ENCODE results near the gene TMEM108. TPM values are rescaled to one million over a fixed set of nuclear protein-coding genes. Genes with fewer than 3 reads are reported as not detected.

Gene TMEM108
- total RNA-seq, 4 donors from 2014 or later, result 2.6 to 9.2 (median 4.6) TPM

DNA sequence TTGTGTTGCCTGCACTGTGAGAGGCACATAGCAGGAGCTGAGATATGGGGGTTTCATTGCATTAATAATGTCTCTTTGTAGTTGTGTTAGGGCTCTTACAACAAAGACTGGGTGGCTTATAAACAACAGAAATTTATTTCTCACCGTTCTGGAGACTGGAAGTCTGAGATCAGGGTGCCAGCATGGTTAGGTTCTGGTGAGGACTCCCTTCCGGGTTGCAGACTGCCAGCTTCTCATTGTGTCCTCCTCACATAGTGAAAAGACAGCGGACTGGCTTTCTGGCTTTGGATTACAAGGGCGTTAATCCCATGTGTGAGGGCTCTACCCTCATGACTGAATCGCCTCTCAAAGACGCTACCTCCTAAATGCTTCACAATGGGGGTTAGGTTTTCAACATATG is 20.6 kb downstream of the TMEM108 start:
- Histone ChIP-seq H3K4me1 (no peaks in the 10 kb centered on the region), H3K36me3 (no peaks in the 10 kb centered on the region), H3K9me3 (no peaks in the 10 kb centered on the region), H3K27me3 (no peaks in the 10 kb centered on the region), H3K27ac (no peak overlapping the region), H3K4me3 (replicated peaks in 1 of 3) (no peak overlapping the region)
- DNase-seq, result no peak
- intact Hi-C loops (cut with DNase I), result no loop called here
- TF ChIP-seq POLR2A (IDR thresholded peaks at IDR 0.05), result no peak
- TF ChIP-seq, protein P1, sequence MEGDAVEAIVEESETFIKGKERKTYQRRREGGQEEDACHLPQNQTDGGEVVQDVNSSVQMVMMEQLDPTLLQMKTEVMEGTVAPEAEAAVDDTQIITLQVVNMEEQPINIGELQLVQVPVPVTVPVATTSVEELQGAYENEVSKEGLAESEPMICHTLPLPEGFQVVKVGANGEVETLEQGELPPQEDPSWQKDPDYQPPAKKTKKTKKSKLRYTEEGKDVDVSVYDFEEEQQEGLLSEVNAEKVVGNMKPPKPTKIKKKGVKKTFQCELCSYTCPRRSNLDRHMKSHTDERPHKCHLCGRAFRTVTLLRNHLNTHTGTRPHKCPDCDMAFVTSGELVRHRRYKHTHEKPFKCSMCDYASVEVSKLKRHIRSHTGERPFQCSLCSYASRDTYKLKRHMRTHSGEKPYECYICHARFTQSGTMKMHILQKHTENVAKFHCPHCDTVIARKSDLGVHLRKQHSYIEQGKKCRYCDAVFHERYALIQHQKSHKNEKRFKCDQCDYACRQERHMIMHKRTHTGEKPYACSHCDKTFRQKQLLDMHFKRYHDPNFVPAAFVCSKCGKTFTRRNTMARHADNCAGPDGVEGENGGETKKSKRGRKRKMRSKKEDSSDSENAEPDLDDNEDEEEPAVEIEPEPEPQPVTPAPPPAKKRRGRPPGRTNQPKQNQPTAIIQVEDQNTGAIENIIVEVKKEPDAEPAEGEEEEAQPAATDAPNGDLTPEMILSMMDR (IDR thresholded peaks at IDR 0.05), result no peak
- 73 to 87% methylated on average over 6 of the region's 6 CpGs for WGBS, 2 donors

DNA sequence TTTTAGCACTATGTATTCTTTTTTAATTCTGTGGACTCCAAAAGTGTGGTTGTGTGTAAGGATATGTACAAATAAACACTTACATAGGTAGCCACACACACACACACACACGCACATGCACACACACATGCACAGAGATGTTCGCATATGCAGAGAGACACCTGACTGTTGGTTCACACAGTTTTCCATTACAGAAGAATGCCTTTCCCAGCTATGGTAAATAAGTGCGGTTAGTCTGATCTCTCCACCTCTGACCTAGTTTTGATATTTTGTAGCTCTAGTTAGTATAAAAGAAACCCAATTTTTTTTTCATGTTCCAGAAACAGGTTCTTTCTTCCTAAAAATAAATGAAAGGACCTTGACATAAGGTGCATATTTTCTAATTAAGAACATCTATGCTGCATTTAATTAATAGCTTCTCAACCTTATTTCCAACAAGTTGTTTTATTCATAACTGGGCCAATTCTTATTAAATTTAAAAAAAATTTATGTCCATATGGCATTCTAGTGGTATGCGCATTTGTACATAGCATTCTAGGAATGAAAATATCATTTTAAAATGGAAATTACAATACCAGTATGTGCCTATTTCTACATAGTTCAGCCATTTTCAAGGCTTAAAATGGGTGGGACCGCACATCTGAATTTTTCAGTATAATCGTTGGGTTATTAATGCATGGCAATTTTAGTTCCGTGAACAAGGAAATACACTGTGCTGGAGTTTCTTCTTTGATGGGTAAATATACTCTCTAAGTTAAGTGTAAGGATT is 27.2 kb downstream of the TMEM108 start:
- intact Hi-C loops (cut with DNase I), result no loop called here
- DNase-seq, result no peak
- WGBS, 2 donors, result 95 to 97% methylated on average over 7 of the region's 7 CpGs

DNA sequence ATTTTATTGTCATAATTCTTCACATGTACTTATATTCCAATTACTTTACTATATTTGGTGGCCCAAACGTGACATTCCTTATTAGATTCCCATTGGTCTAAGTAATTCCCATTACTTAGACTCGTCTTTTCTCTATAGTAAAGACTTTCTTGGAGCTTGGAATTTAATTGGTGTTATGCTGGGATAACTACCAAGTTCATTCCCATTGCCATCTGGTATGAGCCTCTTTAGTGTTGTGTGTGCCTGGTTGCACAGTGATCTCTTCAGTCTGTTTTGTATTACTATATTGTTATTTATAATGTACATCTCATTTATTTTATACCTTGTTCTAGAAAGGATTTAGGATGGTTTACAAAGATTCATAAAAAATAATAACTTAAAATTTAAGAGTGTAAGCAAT is 27.8 kb downstream of the TMEM108 start:
- TF ChIP-seq, protein P1 (IDR thresholded peaks at IDR 0.05), result no peak
- TF ChIP-seq POLR2A (IDR thresholded peaks at IDR 0.05), result no peak
- H3K36me3 ChIP-seq, result no peaks in the 10 kb centered on the region

More for the DNA sequence above, 27.2 kb downstream of the TMEM108 start:
- no peaks in the 10 kb centered on the region for H3K36me3 ChIP-seq
- no peak overlapping the region for H3K27ac ChIP-seq
- H3K9me3 ChIP-seq, result no peaks in the 10 kb centered on the region
- no peak overlapping the region for H3K4me3 ChIP-seq (replicated peaks in 1 of 3)
- H3K27me3 ChIP-seq, result no peaks in the 10 kb centered on the region
- no peak for TF ChIP-seq POLR2A (IDR thresholded peaks at IDR 0.05)
- TF ChIP-seq, protein P1 (IDR thresholded peaks at IDR 0.05), result no peak
- H3K4me1 ChIP-seq, result no peaks in the 10 kb centered on the region

DNA sequence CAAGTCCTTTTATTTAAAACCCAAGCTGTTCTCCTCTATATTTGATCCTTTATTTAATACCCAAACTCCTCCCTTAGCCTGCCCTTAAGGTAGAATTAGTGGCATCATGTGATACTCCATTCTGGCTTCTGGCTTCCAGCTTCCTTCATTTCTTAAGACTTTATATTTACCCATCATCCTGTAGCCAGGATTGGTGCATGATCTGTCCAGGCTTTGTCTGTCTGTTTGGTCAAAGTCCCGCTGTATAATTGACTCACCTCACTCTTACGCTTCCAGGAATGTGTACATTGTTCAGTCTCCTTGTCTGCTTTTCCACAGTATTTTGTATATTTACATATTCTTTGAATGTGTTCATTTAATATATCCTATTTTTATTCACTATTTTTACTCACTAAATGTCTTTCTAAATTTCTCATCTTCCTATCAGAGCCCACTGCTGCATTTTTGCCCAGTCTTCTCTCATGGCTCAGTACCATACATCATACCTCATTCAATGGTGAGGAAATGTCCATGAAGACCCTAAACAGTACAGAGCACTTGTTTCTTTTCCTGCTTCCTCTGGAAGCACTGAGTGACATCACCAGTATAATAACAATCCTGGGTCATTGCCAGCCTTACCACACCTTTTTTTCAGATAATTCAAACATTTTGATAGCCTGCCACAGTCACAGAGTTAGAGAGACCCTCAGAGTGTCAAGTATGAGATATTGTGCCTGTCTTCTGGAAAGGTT is 31.5 kb downstream of the TMEM108 start:
- 96 to 97% methylated on average over 2 of the region's 2 CpGs for WGBS, 2 donors

More for the DNA sequence above, 27.8 kb downstream of the TMEM108 start:
- WGBS, 2 donors, result 85 to 91% methylated on average over 2 of the region's 2 CpGs
- Histone ChIP-seq H3K27ac (no peak overlapping the region), H3K9me3 (no peaks in the 10 kb centered on the region), H3K4me1 (no peaks in the 10 kb centered on the region), H3K4me3 (replicated peaks in 1 of 3) (no peak overlapping the region), H3K27me3 (no peaks in the 10 kb centered on the region)
- DNase-seq, result no peak
- intact Hi-C loops (cut with DNase I), result no loop called here

More for the DNA sequence above, 31.5 kb downstream of the TMEM108 start:
- H3K36me3 ChIP-seq, result no peaks in the 10 kb centered on the region
- H3K27me3 ChIP-seq, result no peaks in the 10 kb centered on the region
- DNase-seq, result no peak
- H3K9me3 ChIP-seq, result no peaks in the 10 kb centered on the region
- TF ChIP-seq POLR2A (IDR thresholded peaks at IDR 0.05), result no peak
- TF ChIP-seq, protein P1 (IDR thresholded peaks at IDR 0.05), result no peak
- H3K4me3 ChIP-seq (replicated peaks in 1 of 3), result no peak overlapping the region
- no peaks in the 10 kb centered on the region for H3K4me1 ChIP-seq
- intact Hi-C loops (cut with DNase I), result no loop called here
- no peak overlapping the region for H3K27ac ChIP-seq

Measured in thyroid gland (tissue), 4 donors.